Central memory CD8-positive, alpha-beta T cell (primary cell): Measurements from ENCODE around the gene MOGAT3.
A peak's percentile ranks its signal among the peaks of the same experiment; 100 is the strongest.

Source experiments
- ATAC-seq: fragments of 150-1000 bp; cut with Tn5 transposase; replicated peaks from 2 replicates; pipeline ENCODE4 v1.10.0; 2022; ENCODE audit warnings: mild to moderate bottlenecking, moderate FRiP score, moderate number of reproducible peaks; ENCODE audit not compliant: poor library complexity, severe bottlenecking; ENCODE audit errors: extremely low read depth
- DNase-seq, 2 donors: peaks; one replicate each; pipeline ENCODE4 v3.0.0; 2021; ENCODE audit warnings: low spot score in 2 of 2
- H3K27ac Mint-ChIP-seq: one replicate; pipeline ENCODE4 v1.8.0; 2022; ENCODE audit warnings: low read depth, mild to moderate bottlenecking, moderate library complexity, mixed read lengths
- H3K27me3 Mint-ChIP-seq: one replicate; pipeline ENCODE4 v1.8.0; 2022; ENCODE audit warnings: mixed read lengths
- H3K36me3 Mint-ChIP-seq: one replicate; pipeline ENCODE4 v1.8.0; 2022; ENCODE audit warnings: mild to moderate bottlenecking, moderate library complexity, mixed read lengths; ENCODE audit not compliant: insufficient read depth
- H3K4me1 Mint-ChIP-seq: one replicate; pipeline ENCODE4 v1.8.0; 2022; ENCODE audit warnings: mixed read lengths
- H3K4me3 Mint-ChIP-seq: one replicate; pipeline ENCODE4 v1.8.0; 2022; ENCODE audit warnings: mild to moderate bottlenecking, moderate library complexity, mixed read lengths
- H3K9me3 Mint-ChIP-seq: one replicate; pipeline ENCODE4 v1.8.0; 2022; ENCODE audit warnings: mixed read lengths

Gene MOGAT3

GRCh38 chr7:101171442-101171837 is 29.4 kb downstream of the MOGAT3 start:
- Mint-ChIP-seq H3K9me3 (no peaks in the 10 kb centered on the region), H3K36me3 (peaks cover 19% of the 10 kb centered on the region), H3K4me3 (peak overlapping the region; percentile 43), H3K27ac (peak overlapping the region; percentile 73), H3K27me3 (peaks cover 100% of the 10 kb centered on the region), H3K4me1 (peaks cover 52% of the 10 kb centered on the region)
- no peak for ATAC-seq
- DNase-seq, result no peak

GRCh38 chr7:101170617-101171441 is 30.0 kb downstream of the MOGAT3 start:
- H3K36me3 Mint-ChIP-seq, result peaks cover 19% of the 10 kb centered on the region
- H3K4me3 Mint-ChIP-seq, result peak overlapping the region; percentile 43
- DNase-seq, result no peak
- peak overlapping the region; percentile 73 for H3K27ac Mint-ChIP-seq
- ATAC-seq, result peak; percentile 40
- H3K27me3 Mint-ChIP-seq, result peaks cover 100% of the 10 kb centered on the region
- H3K4me1 Mint-ChIP-seq, result peaks cover 57% of the 10 kb centered on the region
- no peaks in the 10 kb centered on the region for H3K9me3 Mint-ChIP-seq

- Mint-ChIP-seq H3K36me3 (peaks cover 24% of the 10 kb centered on the region), H3K9me3 (no peaks in the 10 kb centered on the region), H3K4me3 (peak overlapping the region; percentile 43), H3K27ac (no peak overlapping the region), H3K4me1 (peaks cover 63% of the 10 kb centered on the region), H3K27me3 (peaks cover 100% of the 10 kb centered on the region)
- DNase-seq (peak; percentile 68 to 83), ATAC-seq (peak; percentile 34)
Observed at GRCh38 chr7:101169838-101170551, 30.8 kb downstream of the MOGAT3 start.

- DNase-seq, result no peak
- Mint-ChIP-seq H3K27ac (no peak overlapping the region), H3K27me3 (peaks cover 96% of the 10 kb centered on the region), H3K9me3 (no peaks in the 10 kb centered on the region), H3K4me3 (no peak overlapping the region), H3K4me1 (peaks cover 61% of the 10 kb centered on the region), H3K36me3 (peaks cover 28% of the 10 kb centered on the region)
- ATAC-seq, result no peak
Observed at GRCh38 chr7:101169110-101169837, 31.6 kb downstream of the MOGAT3 start.

- Mint-ChIP-seq H3K4me1 (peaks cover 55% of the 10 kb centered on the region), H3K36me3 (peaks cover 28% of the 10 kb centered on the region), H3K27me3 (peaks cover 89% of the 10 kb centered on the region), H3K27ac (no peak overlapping the region), H3K9me3 (no peaks in the 10 kb centered on the region), H3K4me3 (no peak overlapping the region)
- ATAC-seq (no peak), DNase-seq (no peak)
Observed at GRCh38 chr7:101168412-101169049, 32.3 kb downstream of the MOGAT3 start.

GRCh38 chr7:101167645-101168411 is 33.0 kb downstream of the MOGAT3 start:
- no peak overlapping the region for H3K27ac Mint-ChIP-seq

GRCh38 chr7:101166909-101167644 is 33.8 kb downstream of the MOGAT3 start:
- peak overlapping the region; percentile 38 for H3K27ac Mint-ChIP-seq
- peaks cover 81% of the 10 kb centered on the region for H3K27me3 Mint-ChIP-seq
- peaks cover 28% of the 10 kb centered on the region for H3K36me3 Mint-ChIP-seq
- H3K4me1 Mint-ChIP-seq, result peaks cover 45% of the 10 kb centered on the region
- ATAC-seq (no peak), DNase-seq (no peak)
- H3K4me3 Mint-ChIP-seq, result no peak overlapping the region
- no peaks in the 10 kb centered on the region for H3K9me3 Mint-ChIP-seq

More at GRCh38 chr7:101167645-101168411, 33.0 kb downstream of the MOGAT3 start:
- Mint-ChIP-seq H3K9me3 (no peaks in the 10 kb centered on the region), H3K4me1 (peaks cover 48% of the 10 kb centered on the region), H3K36me3 (peaks cover 28% of the 10 kb centered on the region), H3K27me3 (peaks cover 82% of the 10 kb centered on the region), H3K4me3 (no peak overlapping the region)
- DNase-seq (no peak), ATAC-seq (no peak)

GRCh38 chr7:101166648-101166908 is 34.3 kb downstream of the MOGAT3 start:
- H3K27ac Mint-ChIP-seq, result peak overlapping the region; percentile 38
- H3K27me3 Mint-ChIP-seq, result peaks cover 78% of the 10 kb centered on the region
- ATAC-seq (no peak), DNase-seq (no peak)
- peaks cover 41% of the 10 kb centered on the region for H3K4me1 Mint-ChIP-seq
- H3K36me3 Mint-ChIP-seq, result peaks cover 25% of the 10 kb centered on the region
- H3K4me3 Mint-ChIP-seq, result no peak overlapping the region
- no peaks in the 10 kb centered on the region for H3K9me3 Mint-ChIP-seq

GRCh38 chr7:101165958-101166647 is 34.7 kb downstream of the MOGAT3 start:
- Mint-ChIP-seq H3K36me3 (peaks cover 23% of the 10 kb centered on the region), H3K27ac (peak overlapping the region; percentile 89), H3K4me3 (peak overlapping the region; percentile 78), H3K9me3 (no peaks in the 10 kb centered on the region), H3K4me1 (peaks cover 36% of the 10 kb centered on the region), H3K27me3 (peaks cover 73% of the 10 kb centered on the region)
- DNase-seq (no peak), ATAC-seq (no peak)

- Mint-ChIP-seq H3K9me3 (no peaks in the 10 kb centered on the region), H3K36me3 (peaks cover 20% of the 10 kb centered on the region), H3K4me1 (peaks cover 28% of the 10 kb centered on the region), H3K27ac (peak within 1 kb of the TSS; percentile 89), H3K27me3 (peaks cover 68% of the 10 kb centered on the region), H3K4me3 (peak within 1 kb of the TSS; percentile 78)
- ATAC-seq (peak; percentile 90), DNase-seq (peak; percentile 83 to 87)
Observed at GRCh38 chr7:101165075-101165957, 35.5 kb downstream of the MOGAT3 start, which contains the start of gene VGF. Gene VGF (minus strand): TSS chr7:101165569. CDS start chr7:101164843, 726 bp downstream.
